ENCODE measurements around the gene PCARE.
"Not testable (repeated sequence)": the region's sequence is repeated elsewhere in the genome, so short reads cannot be mapped to it uniquely, and the experiment has no call there.

Gene PCARE

DNA sequence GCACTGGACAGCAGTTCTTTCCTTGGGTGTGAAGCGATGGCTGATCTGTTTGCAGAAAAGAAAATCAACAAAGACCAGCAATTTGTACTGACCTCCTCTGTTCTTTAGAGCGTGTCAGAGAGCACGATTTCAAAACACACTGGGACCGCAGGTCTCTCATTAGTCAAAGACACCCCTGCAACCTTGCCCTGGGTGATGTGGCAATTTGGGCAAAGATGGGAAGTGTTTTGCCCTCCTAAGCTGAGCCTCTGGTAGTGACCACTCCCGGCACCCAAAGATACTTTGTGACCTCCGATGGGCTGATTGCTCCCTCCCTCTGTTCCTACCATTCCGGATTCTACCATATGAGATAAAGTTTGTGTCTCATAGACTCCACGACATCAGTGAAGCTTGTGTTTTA is 22.6 kb upstream of the PCARE start:
- no peak for DNase-seq (ENCODE audit: low read depth in 2 of 2)

DNA sequence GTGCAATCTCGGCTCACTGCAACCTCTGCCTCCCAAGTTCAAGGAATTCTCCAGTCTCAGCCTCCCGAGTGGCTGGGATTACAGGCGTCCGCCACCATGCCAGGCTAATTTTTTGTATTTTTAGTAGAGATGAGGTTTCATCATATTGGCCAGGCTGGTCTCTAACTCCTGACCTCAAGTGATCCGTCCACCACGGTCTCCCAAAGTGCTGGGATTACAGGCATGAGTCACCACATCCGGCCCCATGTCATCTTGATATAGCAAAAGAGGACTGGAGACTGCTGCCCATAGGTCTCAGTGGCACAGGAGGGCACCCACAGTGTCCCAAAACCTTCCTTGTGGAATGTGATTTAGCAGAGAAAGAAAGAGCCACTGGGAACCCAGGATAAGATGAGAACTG is 16.0 kb upstream of the PCARE start:
- DNase-seq (ENCODE audit: low read depth in 2 of 2): not testable (repeated sequence)

DNA sequence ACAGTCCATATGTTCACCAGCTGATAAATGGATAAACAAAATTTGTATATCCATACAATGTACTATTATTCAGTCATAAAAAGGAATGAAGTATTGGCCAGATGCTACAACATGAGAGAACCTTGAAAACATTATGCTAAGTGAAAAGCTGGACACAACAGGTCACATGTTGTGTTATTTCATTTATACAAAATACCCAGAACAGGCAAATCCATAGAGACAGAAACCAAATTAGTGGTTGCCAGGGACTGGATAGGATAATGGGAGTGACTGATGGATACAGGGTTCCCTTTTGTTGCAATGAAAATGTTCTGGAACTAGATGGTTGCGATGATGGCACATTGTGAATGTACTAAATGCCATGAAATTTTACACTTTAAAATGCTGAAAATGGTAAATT is 10.2 kb upstream of the PCARE start:
- no peak for DNase-seq (ENCODE audit: low read depth in 2 of 2)

DNA sequence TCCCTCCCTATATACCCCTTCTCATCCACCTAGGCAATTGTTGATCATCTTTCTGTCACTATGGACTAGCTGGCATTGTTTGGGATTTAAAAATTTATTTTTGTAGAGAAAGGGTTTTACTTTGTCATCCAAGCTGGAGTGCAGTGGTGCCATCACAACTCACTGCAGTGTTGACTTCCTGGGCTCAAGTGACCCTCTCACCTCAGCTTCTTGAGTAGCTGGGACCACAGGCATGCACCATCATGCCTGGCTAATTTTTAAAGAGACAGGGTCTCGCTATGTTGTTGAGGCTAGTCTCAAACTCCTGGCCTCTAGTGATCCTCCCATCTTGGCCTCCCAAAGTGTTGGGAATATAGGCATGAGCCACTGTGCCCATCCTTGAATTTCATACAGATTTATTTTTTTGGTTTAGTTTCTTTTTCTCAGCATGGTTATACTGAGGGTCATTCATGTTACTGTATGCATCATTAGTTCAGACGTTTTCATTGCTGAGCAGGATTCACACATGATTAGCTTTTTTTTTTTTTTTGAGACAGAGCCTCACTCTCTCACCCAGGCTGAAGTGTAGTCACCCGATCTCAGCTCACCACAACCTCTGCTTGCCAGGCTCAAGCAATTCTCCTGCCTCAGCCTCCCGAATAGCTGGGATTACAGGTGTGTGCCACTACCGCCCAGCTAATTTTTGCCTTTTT is 8.6 kb upstream of the PCARE start:
- DNase-seq (ENCODE audit: low read depth in 2 of 2): no peak

DNA sequence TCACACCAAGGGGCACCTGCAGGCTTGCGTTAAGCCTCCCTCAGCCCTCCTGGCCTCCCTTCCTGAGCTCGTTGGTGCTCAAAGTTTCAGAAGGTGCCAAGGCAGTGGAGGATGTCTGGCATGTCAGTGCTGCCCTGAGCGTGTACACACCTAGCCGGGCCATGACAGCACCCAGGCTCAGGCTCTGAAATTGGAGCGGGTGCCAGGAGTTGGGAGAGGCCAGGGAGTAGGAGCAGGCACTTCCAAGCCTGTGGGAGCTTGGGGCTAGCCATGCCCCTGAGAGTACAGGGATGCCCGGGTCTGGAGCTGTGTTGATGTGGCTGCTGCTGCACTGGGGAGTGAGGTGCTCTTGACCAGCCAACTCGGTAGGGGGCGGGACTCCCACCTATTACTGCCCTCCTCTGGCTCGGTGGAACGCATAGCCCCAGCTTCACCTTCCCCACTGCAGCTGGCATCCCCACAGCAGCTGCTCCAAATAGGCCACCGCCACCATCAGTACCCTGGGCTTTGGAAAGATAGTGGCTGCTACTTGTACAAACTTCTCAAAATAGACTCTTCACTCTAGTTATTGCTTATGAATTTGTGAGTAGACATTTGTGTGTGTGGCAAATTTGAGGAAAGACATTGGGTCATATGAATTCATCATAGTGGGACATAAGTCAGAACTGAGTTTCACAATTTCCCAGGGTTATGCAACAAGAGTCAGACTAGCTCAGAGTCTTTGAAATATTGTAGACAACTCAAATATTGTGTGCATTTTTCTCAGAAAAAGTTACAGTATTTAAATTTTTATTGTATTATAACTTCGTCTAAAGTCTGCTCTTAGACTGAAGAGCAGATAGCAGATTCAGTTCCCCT is 6.8 kb upstream of the PCARE start:
- DNase-seq (ENCODE audit: low read depth in 2 of 2): no peak

DNA sequence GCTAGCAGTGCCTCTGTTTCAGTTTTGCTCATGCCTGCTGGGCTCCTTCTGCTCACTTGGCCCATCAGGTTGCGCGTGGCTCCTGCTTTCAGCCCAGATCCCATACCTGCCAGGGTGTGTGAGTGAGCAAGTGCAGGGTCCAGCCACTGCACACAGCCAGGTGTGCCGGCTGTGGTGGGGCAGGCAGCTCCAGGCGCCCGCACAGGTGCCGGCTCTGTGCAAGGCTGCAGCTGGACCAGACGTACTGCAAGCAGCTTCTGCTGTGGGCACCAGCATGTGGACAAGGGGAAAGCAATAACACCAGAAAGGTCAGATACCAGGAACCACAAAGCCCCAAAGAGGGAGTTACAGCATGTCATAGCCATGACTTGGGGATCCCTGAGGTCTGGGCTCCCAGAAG is 5.6 kb upstream of the PCARE start:
- no peak for DNase-seq (ENCODE audit: low read depth in 2 of 2)

DNA sequence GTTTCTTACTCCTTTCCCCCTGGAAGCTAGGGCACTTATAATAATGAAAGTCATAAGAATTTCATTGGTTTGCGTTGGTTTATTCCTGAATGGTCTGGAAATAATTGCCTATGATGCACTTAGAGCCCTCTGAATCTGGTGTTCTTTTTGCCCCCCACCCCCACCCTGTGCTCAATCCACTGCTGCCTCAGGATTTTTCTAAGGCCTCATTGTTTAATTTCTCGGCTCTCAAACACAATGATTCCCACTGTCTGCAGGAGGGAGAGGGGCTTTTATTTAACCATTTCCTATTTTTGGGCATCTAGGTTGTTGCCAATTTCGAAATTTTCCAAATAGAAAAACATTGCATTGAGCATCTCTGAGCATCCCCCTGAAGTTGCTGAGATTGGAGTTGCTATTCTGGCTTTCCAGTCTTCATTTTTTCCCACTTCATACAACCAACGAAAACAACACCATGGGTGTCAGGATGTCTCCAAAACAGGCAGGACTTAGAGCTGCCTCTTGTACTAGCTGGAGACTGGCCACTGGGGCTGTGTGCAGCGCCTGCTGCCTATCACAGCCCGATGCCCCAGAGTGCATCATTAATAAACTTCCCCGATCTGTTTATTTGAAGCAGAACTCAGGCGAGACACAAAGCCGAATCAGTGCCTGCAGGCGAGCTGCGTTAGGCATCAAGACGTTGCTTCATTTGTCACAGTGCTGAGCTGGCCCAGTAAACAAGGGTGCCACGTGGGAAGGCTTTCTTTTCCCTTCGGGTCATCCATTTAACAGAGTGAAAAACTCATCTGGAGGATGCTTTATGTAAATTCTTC is 1.8 kb upstream of the PCARE start:
- no peak for DNase-seq (ENCODE audit: low read depth in 2 of 2)

DNA sequence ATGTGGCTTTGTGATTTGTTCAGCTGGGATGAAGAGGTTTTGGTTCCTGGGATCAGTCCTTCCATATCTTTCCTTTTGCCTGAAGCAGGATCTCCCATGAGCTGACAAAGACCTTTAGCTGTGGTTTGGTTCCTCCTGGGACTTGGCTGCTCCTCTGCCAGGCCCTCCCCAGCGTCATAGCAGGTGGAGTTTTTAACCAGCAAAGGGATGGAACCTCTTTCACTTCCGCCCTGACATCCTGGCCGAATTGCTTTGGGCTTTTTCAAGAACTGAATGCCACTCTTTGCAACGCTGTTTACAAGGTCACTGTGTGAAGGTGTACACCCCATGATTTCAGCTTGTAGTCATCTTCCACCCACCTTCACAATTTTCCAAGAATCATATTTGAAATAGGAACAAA is 390 bp downstream of the PCARE start:
- DNase-seq (ENCODE audit: low read depth in 2 of 2): no peak

DNA sequence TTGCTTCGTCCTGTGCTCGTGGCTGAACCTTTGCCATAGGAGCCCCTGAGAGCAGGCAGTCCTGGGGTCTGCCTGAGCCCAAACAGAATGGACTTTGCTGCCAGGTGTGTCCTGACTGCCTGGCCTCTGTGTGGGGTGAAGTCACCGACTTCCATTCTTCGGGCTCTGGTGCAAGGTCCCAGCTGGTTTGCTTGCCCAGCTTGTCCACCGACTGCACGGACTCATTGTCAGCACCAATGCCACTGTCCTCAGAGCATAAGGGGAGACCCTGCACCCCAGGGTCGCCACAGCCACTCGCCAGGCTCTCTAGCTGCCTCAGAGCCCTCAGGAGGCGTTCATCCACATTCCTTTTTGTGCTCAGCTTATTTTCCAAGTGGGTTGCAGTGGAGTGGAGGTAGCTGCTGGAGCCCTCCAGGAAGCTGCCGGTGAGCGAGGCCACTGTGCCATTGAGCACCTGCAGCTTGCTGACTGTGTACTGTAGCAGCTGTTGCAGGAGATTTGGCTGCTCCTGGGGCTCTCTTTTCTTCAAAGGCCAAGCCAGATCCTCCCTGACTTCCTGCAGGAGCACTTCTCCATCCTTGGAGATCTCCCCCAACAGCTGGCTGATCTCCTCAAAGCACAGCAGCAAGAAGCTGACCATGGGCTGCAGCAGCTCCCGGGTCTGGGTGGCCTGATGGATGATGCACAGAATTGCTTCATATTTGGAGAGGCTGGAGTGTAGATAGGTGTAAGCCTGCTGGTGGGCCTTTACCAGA is 1.2 kb downstream of the PCARE start:
- no peak for DNase-seq (ENCODE audit: low read depth in 2 of 2)

DNA sequence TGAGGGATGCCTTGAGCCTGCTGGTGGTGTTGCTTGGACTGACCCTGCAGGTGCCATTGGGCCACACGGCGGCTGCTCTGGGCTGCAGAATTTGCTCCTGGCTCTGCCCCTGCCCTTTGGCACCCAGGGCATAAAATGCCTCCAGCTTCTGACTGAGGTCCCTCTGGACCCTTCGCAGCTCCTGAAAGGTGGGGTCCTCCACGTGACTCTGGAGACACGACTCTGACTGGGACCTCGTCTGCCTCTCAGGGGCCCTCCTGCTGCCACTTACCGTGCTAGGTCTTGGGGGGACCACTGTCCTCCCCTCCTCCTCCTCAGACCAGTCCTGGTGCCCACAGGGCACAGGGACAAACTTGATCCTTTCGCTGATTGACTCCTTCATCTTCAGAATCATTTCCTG is 2.1 kb downstream of the PCARE start:
- no peak for DNase-seq (ENCODE audit: low read depth in 2 of 2)

DNA sequence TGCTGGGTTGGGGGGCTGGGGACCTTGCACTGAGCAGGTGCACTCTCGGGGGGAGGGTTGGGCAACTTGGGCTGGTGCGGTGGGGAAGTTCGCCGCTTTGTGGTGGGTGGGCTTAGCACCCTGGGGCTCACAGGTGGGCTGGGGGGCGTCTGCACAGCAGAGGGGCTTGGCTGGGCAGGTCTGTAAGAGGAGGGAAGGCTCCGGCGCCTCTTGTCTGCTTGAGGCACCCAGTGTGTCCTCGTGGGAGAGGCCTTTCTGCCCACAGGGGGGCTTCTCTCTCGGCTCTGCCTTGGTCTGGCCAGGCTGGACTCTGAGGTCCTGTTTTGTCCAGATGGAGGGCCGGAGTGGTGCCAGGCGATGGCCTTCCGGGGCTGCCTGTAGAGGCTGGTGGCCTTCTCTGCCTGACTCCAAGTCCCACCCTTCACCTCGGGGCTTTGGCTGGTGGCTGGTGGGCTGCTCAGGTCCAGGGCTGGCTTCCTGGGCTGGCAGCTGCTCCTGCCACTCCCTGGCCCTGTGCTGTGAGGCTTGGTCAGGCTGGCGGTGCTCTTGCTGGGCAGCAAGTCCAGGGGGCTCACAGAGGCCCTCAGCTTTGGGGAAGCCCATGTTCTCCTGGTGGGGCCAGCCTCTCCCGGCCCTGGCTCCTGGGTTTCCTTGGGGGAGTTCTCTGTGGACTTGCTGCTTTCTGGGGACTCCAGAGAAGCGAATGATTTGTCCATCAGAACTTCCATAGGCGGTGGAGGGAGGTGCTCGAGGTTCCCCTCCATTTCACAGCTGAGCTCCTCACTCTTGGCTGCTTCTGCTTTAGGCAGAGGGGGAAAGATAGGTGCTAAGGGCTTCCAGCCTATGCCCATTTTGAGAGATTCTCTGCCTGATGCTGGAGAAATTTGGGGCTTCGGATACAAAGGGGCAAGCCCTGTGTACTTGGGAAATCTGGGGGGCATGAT is 3.0 kb downstream of the PCARE start:
- DNase-seq (ENCODE audit: low read depth in 2 of 2): no peak

DNA sequence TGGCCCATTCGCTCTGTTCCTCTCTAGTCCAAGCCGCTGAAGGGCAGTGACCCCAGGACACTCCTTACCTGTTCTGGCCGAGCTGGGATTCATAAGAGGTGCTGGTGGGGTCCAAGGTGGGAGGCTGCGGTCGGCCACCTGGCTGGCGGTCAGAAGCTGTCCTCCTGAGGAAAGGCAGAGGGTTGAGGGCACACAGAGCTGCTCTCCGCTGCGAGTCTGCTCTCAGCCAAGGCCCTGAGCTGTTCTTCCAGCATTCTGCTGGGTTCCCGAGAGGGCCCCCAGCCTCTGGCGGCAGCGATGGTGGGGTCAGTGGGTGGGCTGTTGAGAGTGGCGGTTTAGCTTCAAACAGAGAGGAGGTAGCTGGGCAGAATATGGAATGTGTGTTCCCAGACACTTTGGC is 3.8 kb downstream of the PCARE start:
- no peak for DNase-seq (ENCODE audit: low read depth in 2 of 2)

DNA sequence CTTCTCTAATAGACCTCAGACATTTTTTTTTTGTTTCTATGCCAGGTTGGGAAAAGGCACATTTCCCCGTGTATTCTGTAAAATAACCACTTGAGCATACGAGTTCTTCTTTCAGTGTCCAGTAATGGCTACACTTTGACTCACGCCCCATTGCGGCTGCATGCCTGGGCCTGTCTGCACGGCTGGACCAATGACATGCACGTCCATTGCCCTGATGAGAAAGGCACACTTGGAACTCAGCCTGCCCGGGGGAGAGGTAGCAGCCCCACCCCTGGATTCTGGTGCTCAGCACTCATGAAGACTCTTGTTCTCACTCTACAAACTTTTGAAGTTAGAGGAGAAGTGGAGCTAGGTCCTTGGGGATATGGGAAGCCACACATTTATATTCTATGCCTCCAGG is 5.8 kb downstream of the PCARE start:
- DNase-seq (ENCODE audit: low read depth in 2 of 2): no peak

DNA sequence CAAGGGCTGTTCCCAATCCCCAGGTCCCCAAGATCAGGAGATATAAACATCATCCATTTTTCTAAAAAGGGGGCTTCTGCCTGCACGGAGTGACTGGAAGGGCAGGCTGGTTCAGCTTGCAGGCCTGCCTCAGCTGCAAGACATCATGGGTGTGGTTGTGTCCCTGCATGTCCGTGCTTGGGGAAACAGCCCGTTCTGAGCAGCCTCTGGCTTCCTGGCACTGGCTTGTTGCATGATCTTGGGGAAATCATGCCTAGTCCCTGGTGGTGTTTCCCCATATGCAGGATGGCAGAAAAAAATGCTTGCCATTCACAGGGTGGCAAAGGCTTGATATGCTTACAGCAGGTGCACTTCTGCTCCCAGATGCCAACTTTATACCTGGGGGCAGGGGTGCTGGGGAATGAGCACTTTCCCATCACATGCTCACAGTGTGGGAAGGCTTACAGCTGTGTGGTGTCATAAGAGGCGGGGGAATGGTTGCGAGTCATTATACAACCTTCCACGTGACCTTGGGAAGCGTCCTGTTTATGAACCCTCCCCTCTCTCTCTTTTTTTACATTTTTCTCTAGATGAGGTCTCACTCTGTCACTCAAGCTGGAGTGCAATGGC is 7.2 kb downstream of the PCARE start:
- no peak for DNase-seq (ENCODE audit: low read depth in 2 of 2)

DNA sequence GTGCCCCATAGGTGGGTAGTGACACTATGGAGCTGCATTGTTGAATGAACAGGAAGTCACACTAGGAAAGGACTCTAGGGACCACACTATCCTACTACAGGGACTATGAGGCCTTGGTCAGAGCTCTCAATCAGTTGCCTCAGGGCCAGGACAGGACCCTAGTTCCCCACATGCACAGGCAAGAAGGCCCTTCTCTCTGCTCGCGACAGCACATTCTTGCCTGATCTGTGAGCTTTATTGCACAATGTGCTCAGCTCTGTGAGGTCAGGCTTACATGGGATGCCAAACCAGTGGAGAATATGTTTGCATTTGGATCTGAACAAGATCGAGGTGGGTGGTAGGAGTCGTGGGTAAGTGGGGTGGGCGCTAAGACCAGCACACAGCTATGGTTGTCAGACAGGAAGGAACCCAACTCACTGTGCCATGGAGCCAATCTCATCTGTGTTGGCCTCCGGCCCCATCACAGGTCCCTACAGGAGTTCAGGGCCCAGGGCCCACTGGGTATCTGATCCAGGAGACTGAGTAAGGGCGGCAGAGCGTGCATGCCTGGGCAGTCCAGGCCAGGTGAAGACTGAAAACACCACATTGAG is 8.0 kb downstream of the PCARE start:
- DNase-seq (ENCODE audit: low read depth in 2 of 2): no peak

DNA sequence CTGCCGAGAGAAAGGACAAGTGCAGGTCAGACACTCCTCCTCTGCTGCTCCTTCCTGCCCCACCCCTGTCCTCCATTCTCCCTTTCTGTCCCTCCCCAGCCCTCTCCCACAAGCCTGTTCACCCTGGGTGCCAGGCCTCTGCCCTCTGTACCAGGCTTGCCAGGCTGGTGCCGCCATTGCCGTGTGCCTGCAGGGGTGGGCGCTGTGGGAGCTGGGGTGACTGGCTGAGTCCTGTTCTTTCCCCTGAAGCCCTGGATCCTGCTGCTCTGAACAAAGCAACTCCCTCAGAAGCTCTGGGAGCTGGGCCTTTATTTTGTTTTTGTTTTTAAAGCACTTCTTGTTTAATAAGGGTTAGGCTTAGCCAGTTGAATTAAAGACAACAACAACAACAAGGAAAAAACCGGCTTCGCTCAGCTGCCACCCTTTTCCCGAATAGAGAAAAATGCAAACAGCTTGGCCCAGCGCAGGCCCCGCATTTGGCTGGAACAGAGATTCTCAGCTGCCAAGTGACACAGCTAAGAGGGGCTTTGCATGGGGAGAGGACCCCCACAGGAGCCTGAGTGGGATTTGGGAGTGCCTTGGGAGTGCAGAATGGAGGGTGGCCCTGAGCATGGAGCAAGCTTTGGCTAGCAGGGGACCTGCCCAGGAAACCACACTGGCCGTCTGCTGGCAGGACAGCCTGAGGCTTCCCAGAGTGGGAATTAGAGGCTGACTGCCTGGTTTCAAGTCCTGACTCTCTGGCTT is 9.1 kb downstream of the PCARE start:
- no peak for DNase-seq (ENCODE audit: low read depth in 2 of 2)

DNA sequence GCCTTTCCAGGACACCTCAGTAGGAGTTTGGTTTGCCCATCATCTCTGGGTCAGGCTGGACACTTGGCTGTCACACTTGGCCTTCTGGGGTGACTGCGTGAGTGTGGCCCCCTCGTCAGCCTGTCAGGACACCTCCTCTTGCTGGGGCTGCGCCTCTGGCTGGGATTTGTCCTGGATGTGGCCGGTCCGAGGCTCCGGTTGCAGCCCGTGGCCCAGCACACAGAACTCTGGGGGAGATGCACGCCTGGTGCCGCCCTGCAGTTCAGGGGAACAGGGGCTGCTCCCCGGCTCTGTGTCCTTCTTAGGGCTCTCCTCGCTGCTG is 9.6 kb downstream of the PCARE start:
- no peak for DNase-seq (ENCODE audit: low read depth in 2 of 2)

DNA sequence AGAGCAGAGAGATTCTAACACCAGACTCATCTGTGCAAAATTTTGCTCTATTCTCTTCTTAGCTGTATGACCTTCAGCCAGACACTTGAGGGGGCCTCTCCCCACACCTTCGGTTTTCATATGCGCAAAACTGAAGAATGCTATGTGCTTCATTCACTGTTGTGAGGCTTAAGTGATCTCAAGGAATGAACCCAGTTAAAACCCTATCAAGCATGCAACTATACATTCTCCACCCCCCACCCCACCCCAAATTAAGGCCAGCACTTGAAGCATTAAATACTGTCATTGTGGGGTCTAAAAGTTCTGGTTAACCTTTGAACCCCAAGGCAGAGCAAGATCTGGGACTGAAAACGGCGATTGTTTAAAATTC is 10.0 kb downstream of the PCARE start:
- no peak for DNase-seq (ENCODE audit: low read depth in 2 of 2)

DNA sequence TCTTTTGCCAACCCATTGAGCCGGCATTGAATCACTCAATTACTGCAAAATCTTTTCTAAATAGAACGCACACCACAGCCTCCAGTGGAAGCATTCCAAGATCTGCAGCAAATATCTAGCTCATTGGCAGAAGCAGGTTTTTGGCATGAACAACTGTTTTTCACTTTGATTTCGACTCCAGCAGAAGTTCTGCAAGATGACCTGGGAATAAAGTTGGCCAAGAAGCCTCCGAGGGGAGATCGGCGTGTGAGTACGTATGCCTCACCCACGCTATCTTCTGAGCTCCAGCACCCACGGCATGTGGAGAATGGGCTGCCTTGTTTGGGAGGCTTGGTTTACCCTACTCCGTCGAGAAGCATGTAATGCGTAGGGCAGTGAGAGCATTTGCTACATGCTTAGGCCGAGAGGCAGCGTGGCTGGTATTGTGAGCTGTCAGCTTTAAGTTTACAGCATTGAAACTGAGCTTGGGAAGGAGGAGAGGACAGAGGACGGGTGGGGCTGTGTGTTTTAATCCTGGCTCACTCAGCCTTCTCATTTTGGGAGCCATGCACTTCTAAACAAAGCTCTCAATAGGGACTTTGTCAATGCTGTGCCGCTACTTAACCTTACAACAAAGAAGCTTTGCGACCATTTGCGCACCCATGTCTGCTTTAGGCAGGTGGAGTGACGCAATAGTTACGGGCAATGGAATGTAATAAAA is 10.5 kb downstream of the PCARE start:
- DNase-seq (ENCODE audit: low read depth in 2 of 2): no peak

Measured in activated CD8-positive, alpha-beta memory T cell treated with anti-CD3 and anti-CD28 coated beads for 4 hours (primary cell).